Mucosa of gallbladder (tissue), 1 donor: ENCODE data around the gene SNN. TPM values are rescaled to one million over a fixed set of nuclear protein-coding genes. Genes with fewer than 3 reads are reported as not detected.
A peak's percentile ranks its signal among the peaks of the same experiment; 100 is the strongest.

ENCODE experiments used
- DNase-seq: peaks from one replicate; pipeline ENCODE4 v3.0.0-alpha.2; 2020; ENCODE audit warnings: low spot score
- total RNA-seq: library from RNA; stranded (reverse); gene quantifications from one replicate; pipeline ENCODE4 v1.2.1, GENCODE V29; 2021
- donor health status: DM: no; HTN: no; CAD: no.

The SNN gene
- total RNA-seq, 1 donor from 2014 or later, result 55.0 TPM

- no peak for DNase-seq
These were observed 33.1 kb upstream of the SNN start for GRCh38 chr16:11635113-11635652.

DNA sequence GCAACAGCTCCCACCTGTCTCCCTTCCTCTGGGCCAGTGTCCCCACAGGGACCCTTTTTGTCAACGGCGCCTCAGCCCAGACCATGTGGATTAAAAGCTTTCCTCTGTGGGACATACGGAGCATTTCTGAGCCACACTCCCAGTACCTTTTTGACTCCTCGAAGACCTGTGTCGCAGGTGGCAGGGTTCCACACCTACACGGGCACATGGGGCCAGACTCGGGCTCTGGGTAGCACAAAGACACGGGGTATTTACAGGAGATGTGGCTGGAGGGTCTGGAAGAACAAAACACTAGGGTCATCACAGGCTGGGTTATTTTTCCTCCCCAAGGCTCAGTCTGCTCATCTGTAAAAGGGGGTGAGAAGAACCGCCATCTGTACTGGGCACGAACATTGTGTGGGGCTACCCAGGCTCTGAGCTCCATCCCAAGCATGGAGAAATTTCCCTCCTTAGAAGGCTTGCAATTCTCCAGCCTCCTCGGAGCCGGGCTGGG, 32.5 kb upstream of the SNN start:
- DNase-seq, result no peak

DNA sequence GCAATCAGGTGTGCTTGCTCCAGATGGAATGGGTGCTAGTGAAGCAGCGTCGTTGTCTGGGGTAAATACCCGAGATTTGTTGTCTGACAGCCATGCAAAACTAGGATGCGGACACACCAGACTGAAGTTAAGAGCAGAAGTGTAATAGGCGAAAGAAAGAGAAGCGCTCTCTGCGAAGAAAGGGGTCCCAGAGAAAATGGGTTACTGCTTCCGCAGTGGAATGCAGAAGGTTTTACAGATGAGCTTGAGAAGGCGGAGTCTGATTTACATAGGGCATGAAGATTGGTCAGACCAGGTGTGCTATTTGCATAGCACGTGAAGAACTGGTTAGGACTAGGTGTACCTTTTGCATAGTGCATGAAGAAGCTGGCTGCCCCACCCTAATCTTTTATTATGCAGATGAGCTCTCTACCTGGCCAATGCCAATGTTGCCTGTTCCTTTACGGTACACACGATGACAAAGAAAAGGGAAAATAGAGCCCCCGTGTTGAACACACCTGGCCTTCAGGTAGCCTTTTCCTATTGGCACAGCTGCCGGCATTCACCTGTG, 32.0 kb upstream of the SNN start:
- peak; percentile 66 for DNase-seq

- DNase-seq, result no peak
These were observed 30.9 kb upstream of the SNN start for GRCh38 chr16:11637320-11637719.

DNA sequence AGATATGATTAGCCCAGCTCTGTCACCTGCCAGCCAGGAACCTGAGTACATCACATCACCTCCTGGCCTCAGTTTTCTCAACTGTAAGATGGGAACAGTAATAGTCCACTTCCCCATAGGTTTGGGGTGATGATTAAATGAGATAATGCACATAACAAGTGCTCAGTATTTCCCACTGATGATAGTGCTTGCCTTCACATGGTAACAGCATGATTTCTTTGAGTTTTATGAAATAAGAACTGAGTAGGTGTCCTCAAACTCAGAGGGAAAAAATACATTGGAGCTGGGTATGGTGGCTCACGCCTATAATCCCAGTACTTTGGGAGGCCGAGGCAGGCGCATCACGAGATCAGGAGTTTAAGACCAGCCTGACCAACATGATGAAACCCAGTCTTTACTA, 30.1 kb upstream of the SNN start:
- no peak for DNase-seq

DNA sequence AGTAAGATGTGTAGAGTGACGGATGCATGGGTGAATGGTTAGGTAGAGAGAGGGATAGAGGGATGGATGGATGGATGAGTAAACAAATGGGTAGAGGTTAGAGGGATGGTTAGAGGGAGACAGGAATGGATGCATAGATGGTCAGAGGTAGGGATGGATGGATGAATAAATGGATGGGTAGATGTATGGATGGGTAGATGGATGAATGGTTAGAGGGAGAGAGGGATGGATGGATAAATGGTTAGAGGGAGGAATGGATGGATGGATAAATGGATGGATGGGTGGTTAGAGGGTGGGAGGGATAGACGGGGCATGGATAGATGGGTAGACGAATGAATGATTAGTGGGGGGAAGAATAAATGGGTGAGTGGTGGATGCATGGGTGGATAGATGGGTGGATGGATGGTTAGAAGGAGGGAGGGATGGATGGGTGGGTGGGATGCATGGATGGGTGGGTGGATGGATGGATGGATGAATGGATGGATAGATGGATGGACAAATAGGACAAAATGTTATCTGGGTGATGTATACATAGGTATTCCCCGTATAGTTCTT, 29.2 kb upstream of the SNN start:
- DNase-seq, result no peak

DNA sequence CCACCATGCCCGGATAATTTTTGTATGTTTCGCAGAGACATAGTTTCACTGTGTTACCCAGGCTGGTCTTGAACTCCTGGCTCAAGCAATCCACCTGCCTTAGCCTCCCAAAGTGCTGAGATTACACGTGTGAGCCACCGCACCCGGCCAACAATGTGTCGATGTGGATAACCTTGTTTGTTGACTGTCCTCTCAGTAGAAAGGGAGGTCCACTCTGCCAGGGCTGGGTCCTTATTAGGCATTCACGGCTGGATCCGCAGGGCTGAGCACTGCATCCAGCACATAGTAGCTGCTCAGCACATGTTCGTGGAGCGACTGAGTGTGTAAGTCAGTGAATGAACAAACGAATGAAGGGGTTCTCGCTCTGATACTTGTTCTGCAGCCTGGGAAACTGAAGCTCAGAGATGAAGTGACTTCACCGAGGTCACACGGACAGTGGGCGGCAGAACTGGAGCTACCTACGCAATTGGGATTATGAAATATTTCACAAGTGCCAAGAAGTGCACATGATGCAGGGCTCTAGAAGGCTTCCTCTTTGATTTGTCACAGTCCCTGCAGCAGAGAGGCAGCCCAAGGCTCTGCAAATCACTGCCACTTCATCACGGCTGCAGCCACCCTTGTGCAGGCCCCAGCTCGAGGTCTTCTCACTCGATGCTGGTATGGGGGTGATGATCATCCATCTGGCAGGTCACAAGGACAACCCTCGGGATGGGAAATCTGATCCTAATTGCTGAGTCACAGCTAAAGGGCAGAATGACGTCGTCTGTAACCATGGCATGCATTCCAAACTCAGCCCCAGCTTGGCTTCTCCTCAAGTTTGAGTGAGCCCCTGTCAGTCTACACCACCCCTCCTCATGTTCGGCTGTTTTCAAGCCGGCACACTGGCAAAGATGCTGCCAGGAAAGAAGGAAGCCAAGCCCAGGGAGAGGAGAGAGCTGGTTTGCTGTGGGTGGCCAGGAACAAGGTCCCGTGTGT, 28.0 kb upstream of the SNN start:
- peak; percentile 93 for DNase-seq

DNA sequence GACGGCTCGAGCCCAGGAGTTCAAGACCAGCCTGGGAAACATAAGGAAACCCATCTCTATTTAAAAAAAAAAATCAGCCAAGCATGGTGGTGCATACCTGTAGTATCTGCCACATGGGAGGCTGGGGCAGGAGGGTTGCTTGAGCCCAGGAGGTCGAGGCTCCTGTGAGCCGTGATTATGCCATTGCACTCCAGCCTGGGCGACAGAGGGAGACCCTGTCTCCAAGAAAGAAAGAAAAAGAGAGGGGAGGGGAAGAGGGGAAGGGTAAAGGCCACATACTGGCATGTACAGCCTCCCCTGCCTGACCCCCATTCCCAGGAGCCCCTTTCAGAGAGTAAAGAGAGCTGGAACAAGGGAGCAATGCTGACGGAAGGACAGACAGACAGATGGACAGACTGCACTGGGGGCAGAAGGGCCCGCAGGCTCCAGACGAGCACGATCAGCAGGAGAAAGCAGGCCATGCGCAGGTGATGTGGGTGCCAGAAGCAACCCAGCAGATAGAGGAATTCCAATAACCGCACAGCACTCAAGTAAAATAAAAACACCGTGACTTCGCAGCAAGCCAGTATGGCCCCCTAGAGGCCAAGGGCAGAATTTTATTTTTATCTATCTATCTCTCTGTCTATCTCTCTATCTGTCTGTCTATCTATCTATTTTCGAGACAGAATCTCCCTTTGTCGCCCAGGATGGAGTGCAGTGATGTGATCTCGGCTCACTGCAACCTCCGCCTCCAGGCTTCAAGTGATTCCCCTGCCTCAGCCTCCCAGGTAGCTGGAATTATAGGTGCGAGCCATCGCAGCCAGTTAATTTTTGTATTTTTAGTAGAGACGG, 27.1 kb upstream of the SNN start:
- DNase-seq, result peak; percentile 60

- DNase-seq, result no peak
These were observed 25.5 kb upstream of the SNN start for GRCh38 chr16:11642765-11643116.

DNA sequence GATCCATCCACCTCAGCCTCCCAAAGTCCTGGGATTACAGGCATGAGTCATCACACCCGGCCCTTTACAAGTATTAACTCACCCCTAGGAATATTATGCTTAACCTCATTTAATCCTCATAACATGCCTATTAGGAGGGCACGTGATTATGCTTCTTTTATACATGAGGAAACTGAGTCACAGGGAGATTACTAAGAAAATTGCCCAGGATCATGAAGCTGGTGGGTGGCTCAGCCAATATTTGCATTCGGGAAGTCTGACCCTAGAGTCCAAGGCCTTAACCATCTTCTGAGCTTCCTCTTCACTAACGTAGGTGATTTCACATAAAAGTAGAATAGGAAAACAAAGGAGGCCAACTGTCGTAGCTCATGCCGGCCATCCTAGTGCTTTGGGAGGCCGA, 19.0 kb upstream of the SNN start:
- DNase-seq, result no peak

- no peak for DNase-seq
These were observed 17.3 kb upstream of the SNN start for GRCh38 chr16:11650641-11651591.

- no peak for DNase-seq
These were observed 16.5 kb upstream of the SNN start for GRCh38 chr16:11651796-11652195.

- no peak for DNase-seq
These were observed 12.6 kb upstream of the SNN start for GRCh38 chr16:11655655-11656054.

DNA sequence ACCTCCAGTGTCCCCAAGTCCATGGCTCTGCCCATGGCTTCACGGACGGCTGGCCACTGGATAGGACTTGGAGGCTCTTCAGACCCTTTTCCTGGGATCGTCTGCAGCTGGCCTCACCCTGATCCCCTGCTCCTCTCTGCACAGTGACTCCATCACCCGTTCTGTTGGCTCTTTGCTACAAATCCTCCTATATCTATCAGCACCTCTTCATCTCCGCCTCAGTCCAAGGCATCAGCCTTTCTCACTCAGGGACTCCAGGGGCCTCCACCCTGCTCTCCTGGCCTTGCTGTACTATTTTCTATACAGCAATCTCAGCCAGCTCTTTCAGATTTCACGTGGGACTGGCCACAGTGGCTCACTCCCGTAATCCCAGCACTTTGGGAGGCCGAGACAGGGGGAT, 10.7 kb upstream of the SNN start:
- DNase-seq, result no peak

DNA sequence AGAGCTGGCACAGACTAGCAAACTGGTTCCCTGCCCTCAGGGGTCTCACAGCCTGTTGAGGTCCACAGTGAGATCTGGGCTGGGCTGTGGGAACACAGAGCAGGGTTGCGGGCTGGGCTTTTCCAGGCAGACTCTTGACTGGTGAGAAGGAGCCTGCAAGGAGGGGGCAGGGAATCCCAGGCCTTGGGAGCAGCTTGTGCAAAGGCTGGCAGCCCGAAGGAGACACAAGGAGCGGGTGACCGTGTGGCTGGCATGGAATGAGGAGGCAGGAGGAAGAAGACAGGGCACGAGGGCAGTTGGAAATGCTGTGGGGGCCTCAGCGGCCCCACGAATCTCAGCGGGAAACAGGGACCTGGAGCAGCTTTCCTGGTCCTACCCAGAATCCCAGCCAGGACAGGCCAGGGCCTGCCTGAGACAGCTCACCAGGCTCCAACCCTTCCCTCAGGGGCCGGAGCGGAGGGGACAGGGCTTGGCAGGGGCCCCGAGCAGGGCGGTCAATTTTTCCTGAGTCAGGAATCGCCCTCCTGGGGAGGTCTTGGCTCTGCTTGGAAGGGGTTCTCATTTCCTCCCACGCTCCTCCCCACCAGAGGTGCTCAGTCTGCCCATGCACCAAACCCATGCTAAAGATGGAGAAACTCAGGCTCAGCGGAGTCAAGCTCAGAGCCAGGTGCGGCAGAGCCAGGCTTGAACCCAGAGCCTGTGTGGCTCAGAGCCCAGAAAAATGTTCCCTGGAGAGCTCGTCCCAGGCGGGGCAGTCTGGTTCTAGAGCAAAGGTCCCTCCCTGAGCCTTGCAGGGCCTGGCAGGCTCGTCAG, 9.2 kb upstream of the SNN start:
- no peak for DNase-seq

DNA sequence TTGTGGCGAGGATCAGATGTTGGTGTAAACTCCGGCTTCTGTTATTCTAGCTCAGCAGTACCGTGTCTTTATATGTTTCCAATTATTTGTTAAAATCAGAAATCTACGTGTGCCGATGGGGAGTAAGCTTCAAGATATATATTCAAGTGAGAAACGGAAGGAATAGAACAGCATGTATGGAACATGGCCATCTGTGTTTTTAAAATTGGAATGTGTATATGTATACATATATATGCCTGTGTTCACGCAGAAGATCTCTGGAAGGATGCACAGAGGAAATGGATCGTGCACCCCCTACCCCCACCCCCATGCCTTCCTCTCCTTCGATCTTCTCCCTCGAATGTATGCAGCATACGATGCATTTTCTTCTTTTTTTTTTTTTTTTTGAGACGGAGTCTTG, 7.7 kb upstream of the SNN start:
- no peak for DNase-seq

DNA sequence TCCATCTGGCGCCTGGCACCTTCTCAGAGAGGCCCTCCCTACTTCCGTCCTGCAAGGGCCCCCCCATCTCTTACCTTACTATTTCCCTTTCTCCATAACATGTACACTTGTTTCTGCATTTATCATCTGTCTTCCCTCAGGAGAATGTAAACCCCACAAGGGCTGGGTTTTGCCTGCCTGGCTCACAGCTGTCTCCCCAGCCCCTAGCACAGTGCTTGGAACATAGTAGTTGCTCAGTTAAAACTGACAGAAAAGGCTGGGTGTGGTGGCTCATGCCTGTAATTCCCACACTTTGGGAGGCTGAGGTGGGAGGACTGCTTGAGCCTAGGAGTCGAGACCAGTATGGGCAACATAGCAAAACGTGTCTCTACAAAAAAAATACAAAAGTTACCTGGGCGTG, 5.7 kb upstream of the SNN start:
- no peak for DNase-seq

DNA sequence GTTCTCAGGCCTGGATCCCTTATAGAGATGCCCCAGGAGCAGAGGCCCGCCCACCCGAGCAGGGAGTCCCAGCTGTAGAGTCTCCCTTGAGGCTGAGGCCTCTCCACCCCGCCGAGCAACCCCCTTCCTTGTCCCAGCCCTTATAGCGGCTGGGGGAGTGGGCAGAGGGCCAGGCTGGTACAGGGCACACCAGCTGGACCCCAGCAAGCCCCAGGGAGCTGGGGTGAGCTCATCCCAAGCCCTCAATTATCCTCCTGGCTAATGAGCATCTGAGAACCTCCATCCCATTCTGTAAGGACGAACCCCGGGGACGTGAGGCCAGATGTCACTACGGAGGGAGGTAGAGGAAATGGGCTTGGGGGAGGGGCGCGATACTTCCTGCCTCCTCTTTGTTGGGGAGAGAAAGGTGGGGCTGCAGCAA, 3.2 kb upstream of the SNN start:
- no peak for DNase-seq

- no peak for DNase-seq
These were observed 1.9 kb upstream of the SNN start for GRCh38 chr16:11666103-11667055.
